ENCODE results near the gene NAPSA.

NAPSA gene

DNA sequence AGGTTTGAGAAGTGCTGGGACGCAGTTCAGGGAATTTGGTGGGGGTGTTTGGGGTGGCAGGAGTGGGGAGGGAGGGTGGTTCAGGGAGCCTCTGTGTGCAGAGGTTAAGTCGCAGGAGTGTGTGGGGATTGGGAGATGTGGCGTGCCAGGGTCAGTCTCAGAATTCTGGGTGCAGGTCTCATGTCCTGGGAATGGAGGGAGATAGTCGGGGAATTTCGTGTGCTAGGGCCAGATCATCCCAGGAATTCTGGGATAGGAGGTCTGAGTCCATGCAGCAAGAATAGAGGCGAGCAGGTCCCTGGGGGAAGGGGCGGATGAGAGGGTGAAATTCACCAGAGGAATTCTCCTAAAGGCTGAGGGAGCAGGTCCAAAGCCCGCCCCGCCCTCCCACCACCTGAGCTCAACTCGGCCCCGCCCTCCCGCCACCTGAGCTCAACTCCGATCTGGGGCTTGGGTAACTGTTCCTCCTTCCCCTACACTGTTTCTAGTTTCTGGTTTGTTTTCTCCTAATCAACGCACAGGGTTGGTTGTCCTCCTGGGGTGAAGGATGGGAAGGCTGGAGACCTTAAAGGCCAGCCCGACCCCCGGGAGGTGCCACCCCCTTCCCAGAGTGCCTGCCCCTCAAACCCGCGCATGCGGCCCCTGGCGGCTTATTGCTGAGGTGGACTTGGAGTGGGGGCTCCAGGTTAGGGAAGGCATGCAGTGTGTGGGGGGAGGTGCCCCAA lies 51.5 kb downstream of the NAPSA start:
- no peak for DNase-seq

DNA sequence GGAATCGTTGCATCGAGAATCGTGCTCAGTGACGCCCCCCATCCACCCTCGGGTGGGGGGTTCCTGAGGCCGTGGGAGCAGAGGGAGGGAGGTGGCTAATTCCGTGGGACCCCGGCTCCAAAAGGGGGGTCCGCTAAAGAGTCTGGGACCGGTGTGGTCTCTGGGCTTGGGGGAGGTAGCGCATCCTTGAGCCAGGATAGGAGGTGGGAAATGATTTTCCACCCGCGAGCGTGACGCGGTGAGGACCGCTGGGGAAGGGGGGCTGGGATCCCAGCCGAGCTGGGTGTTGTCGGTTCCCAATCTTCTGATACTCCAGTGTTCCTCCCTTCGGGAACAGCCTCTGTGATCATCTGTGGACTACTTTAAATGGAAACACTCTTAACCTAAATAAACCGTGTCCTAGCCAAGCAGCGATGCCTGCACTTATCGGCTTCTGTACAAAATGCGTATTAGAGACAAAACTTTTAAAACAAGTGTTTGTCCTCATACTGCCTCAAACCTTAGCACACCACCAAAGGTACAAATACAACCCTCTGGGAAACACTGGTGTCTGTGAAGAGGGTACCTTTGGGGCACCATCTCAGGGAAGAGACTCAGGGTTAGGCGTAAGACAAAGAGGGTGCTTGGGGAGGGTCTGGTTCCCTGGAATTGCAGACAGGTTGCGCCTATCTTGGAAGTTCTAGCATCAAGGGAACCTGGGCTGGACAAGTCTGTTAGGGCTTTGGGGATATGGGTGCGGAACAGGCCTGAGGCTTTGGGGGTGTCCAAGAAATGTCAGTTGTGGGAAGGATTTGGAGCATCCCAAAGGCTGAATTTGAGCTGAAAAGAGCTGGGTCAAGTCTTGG lies 52.2 kb downstream of the NAPSA start:
- DNase-seq: no peak

DNA sequence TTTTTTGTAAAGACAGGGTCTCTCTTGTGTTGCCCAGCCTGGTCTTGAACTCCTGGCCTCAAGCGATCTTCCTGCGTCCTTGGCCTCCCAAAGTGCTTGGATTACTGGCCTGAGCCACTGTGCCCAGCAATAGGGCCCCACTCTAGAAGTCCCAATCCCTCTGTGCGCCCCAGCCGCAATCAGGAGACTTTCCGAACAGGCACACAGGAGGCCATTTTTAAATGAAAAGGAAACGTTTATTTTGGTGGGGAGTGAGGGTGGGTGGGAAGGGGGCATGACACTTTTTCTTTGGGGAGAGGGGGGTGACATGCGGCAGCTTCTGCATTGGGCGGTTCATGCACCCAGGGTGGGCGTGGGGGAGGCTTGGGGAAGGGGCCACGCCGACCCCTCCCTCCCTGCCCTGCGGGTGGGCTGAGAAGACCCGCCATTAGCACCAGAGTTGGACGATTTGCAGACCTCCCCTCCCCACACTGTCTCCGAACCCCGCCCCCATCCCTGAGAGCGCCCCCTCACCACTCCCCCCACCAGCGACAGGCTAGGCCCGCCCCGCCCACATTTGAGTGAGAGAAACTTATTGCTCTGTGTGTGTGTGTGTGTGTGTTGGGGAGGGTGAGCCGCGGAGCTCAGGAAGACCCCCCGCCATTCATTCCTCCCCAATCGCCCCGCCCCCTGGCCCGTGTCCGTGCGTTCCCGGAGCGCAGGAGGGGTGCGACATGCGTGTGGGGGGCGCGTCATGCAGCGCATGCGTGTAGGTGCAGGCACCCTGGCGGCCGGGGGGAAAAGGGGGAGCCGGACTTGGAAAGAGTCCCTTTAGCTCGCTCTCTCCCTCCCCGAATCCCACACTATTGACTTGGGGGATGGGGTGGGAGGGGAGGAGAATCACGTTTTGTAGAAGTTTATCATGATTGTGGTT lies 53.5 kb downstream of the NAPSA start:
- no peak for DNase-seq

DNA sequence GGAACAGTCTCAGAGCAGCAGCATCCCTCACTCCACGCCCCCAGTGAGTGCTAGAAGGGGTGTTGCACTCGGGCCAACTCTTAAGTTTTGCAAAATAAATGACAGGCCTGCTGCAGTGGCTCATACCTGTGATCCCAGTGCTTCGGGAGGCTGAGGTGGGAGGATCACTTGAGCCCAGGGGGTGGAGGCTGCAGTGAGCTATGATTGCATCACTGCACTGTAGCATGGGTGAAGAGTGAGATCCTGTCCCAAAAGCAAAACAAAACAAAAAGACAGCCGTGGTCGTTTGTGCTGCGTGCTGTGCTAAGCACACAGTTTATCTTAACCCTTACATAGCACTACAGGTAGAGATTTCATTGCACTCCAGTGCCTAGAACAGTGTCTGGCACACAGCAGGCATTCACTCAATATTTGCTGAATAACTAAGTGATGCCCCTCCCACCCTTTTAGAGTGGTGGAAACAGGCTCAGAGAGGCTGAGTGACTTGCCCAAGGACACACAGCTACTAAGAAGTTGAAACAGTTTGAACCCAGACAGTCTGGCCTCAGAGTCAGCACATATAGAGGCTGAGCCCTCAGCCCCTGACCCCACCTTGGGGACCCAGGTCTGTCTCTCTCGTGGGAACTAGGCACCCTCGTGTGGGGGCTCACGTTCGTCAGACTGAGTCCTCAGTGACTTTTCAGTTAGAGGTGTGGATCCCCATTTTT lies 54.5 kb downstream of the NAPSA start:
- no peak for DNase-seq

DNA sequence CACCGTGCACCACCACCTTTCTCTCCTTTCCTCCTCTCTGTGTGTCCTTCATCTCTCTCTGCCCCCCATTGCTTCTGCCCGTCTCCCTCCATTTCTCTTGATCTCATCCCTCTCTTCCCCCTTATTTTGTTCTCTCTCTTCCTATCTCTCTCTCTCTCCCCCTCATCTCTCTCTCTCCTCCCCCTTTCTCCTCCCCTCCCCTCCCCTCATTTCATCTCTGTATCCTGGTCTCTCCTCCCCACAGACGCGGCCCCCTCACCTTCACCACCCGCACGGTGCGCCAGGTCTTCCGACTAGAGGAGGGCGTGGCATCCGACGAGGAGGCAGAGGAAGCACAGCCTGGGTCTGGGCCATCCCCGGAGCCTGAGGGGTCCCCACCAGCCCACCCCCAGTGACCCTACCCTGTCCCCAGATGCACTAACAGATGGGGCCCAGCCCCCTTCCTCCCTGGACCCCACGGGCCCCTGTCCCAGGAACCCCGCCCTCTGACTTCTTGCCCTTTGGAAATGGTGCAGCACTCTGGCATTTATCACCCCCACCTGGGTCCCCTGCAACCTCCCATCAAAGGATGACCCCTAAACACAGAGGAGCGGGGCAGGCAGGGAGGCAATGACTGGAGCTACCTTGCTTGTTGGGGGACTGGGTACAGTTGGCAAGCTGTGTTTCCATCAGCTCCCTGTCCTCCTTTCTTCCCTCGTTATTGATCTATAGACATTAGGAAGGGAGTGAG lies 55.9 kb downstream of the NAPSA start:
- no peak for DNase-seq

DNA sequence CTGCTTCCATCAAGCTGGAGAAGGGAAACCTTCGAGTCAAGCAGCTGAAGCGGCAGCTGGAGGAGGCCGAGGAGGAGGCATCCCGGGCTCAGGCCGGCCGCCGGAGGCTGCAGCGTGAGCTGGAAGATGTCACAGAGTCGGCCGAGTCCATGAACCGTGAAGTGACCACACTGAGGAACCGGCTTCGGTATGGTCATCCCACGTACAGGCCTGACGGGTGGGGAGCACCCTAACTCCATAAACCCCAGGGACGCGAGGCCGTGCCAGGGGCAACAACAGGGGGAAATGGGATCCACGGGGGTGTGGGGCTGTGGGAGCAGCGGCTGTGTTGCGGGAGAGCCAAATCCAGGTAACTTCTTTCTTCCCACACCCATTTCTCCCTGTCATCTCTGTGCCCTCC lies 56.4 kb downstream of the NAPSA start:
- DNase-seq: no peak

Measured in inflammatory macrophage treated with lipopolysaccharide for 4 hours (primary cell).